ENCODE data around the gene SMG6. TPM values are rescaled to one million over a fixed set of nuclear protein-coding genes. Genes with fewer than 3 reads are reported as not detected.

SMG6 gene
- total RNA-seq, 1 experiment from 2014 or later: 28.6 TPM

GRCh38 chr17:2102931-2103809 lies 200.4 kb downstream of the SMG6 start:
- Histone ChIP-seq H3K23ac (ENCODE audit: insufficient read length, low read depth, low read length) (no peak overlapping the region), H3T11ph (ENCODE audit: low read length) (no peak overlapping the region), H3K9ac (ENCODE audit: extremely low read depth, insufficient read length, low read length) (no peak overlapping the region), H3K27me3 (ENCODE audit: insufficient read depth, low read length) (no peaks in the 10 kb centered on the region), H2AK5ac (ENCODE audit: insufficient read length, low read length) (no peak overlapping the region), H4K91ac (ENCODE audit: insufficient read length, low read depth, low read length) (no peak overlapping the region), H2BK120ac (ENCODE audit: low read depth, low read length, poor library complexity, severe bottlenecking) (no peak overlapping the region), H2BK5ac (ENCODE audit: insufficient read length, low read length) (no peak overlapping the region), H3K4ac (ENCODE audit: low read depth, low read length) (no peak overlapping the region), H3K23me2 (ENCODE audit: insufficient read length, low read depth, low read length, poor library complexity, severe bottlenecking) (no peaks in the 10 kb centered on the region), H3K27ac (ENCODE audit: insufficient read length, low read depth, low read length) (no peak overlapping the region), H3K14ac (ENCODE audit: insufficient read depth, low read length) (no peak overlapping the region), H3K79me2 (ENCODE audit: insufficient read depth, low read length) (no peaks in the 10 kb centered on the region), H4K20me1 (ENCODE audit: control insufficient read depth, insufficient read depth, insufficient read length) (no peaks in the 10 kb centered on the region), H3K9me3 (ENCODE audit: control insufficient read depth, low read depth, low read length) (no peaks in the 10 kb centered on the region), H3K56ac (ENCODE audit: insufficient read length, low read depth, low read length) (no peak overlapping the region), H2AFZ (ENCODE audit: low read length) (no peak overlapping the region), H2BK12ac (ENCODE audit: insufficient read length, low read depth, low read length) (no peak overlapping the region), H3K4me2 (ENCODE audit: insufficient read depth, insufficient read length, low read length) (no peak overlapping the region), H4K5ac (ENCODE audit: insufficient read length, low read depth, low read length) (no peak overlapping the region), H2BK15ac (ENCODE audit: low read depth, low read length) (no peak overlapping the region), H3K79me1 (ENCODE audit: insufficient read depth, low read depth, low read length, poor library complexity, severe bottlenecking) (no peaks in the 10 kb centered on the region), H4K8ac (replicated peaks; ENCODE audit: insufficient read length, low read depth, low read length) (no peak overlapping the region), H3K18ac (ENCODE audit: insufficient read length, low read depth, low read length) (no peak overlapping the region), H3K4me1 (ENCODE audit: insufficient read depth, low read length) (no peaks in the 10 kb centered on the region), H2BK20ac (ENCODE audit: low read depth, low read length, poor library complexity, severe bottlenecking) (no peak overlapping the region)
- Mint-ChIP-seq H3K27ac (peak overlapping the region; percentile 2 to 44 (median 16); a peak in 3 of 7 replicates), H3K9me3 (no peaks in the 10 kb centered on the region), H3K4me3 (no peak overlapping the region), H3K36me3 (ENCODE audit: insufficient read depth in 1 of 3, low read depth in 3 of 3) (no peaks in the 10 kb centered on the region), H3K27me3 (ENCODE audit: low read depth) (no peaks in the 10 kb centered on the region), H3K4me1 (no peaks in the 10 kb centered on the region; a peak in 1 of 4 replicates)
- no CpG with 5 or more reads among the region's 9 CpGs for WGBS (ENCODE audit: extremely low coverage, insufficient read length, low lambda C conversion rate)
- no peak for DNase-seq
- TF ChIP-seq CTCF (conservative IDR thresholded peaks at IDR 0.05): no peak
